Measurements from ENCODE around the gene HDAC9.

DNA sequence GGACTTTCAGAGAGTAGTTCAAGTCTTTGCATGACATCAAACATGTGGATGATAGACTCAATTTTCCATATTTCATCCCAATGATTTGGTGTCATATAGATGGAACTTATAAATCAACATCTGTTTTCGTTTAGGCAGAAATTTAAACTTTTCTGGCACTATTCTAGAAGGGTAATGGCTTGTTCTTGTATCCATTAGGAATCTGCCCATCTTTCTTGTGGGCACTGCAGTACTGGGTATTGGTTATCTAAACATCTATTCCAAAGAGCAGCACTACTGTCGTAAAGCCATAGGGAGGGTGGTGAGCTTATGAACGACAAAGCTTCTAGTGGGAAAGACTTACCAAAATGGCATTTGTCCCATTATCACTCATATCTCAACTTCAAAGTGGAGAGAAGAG is 348.4 kb downstream of the HDAC9 start:
- TF ChIP-seq TAF1 (IDR thresholded peaks at IDR 0.05; ENCODE audit: borderline replicate concordance, insufficient read depth, low read length) = no peak
- TF ChIP-seq SIN3A (IDR thresholded peaks at IDR 0.05; ENCODE audit: borderline replicate concordance, insufficient read depth, low read length) = no peak
- no peak for TF ChIP-seq POLR2AphosphoS5 (IDR thresholded peaks at IDR 0.05; ENCODE audit: low read depth, low read length)
- no peak for TF ChIP-seq FOXP2 (optimal IDR thresholded peaks at IDR 0.05; ENCODE audit: borderline replicate concordance, extremely low read depth, extremely low read length, insufficient read depth)

Measured in PFSK-1 (cell line).